H1 (cell line): Measurements from ENCODE around the gene GANAB. TPM values are rescaled to one million over a fixed set of nuclear protein-coding genes. Genes with fewer than 3 reads are reported as not detected.

Source experiments
- RAD21 ChIP-seq, 2 experiments: IDR thresholded peaks in 1 of 2; conservative IDR thresholded peaks in 1 of 2; 2 replicates each; pipeline ENCODE4 v1.6.1; 2011; ENCODE audit warnings: low read depth in 2 of 2, low read length in 2 of 2, improper control_type of control experiment in 1 of 2, inconsistent platforms in 1 of 2, mild to moderate bottlenecking in 1 of 2, moderate library complexity in 1 of 2
- SUZ12 ChIP-seq: fragments of 200-600 bp; sonication (generic); IDR thresholded peaks from 2 replicates; pipeline ENCODE4 v1.6.1; 2012; ENCODE audit warnings: mild to moderate bottlenecking, inconsistent platforms, low read length, moderate library complexity, mixed read lengths
- TCF12 ChIP-seq: IDR thresholded peaks from 2 replicates; pipeline ENCODE4 v1.6.1; 2011; ENCODE audit warnings: low read depth, mild to moderate bottlenecking, low read length
- polyA plus RNA-seq, 7 experiments: library from polyadenylated mRNA; depleted of rRNA in 3 of 7; stranded (reverse) in 5 of 7; unstranded in 2 of 7; fragments of >200 nt in 5 of 7; fragments of 200-250 nt in 2 of 7; gene quantifications; 1 replicate in 5 of 7; 2 replicates in 1 of 7; 4 replicates in 1 of 7; pipeline versions ENCODE4 v1.2.1 to v1.2.3, GENCODE V29; 2011 to 2013; ENCODE audit warnings: missing spikeins in 2 of 7, mixed read lengths in 2 of 7
- total RNA-seq: library from RNA; stranded (reverse); fragmentation: NEBNext Ultra II Directional; extraction: Animal tissue kit (Norgen Biotek cat#: 25700); gene quantifications from 2 replicates; pipeline ENCODE4 v1.2.1, GENCODE V29; 2021

The GANAB gene
- total and polyA plus RNA-seq, 2 of the 8 experiments (the other 6 are each of a cell fraction or from before 2014, with no cell fraction given), result 289 to 330 TPM

DNA sequence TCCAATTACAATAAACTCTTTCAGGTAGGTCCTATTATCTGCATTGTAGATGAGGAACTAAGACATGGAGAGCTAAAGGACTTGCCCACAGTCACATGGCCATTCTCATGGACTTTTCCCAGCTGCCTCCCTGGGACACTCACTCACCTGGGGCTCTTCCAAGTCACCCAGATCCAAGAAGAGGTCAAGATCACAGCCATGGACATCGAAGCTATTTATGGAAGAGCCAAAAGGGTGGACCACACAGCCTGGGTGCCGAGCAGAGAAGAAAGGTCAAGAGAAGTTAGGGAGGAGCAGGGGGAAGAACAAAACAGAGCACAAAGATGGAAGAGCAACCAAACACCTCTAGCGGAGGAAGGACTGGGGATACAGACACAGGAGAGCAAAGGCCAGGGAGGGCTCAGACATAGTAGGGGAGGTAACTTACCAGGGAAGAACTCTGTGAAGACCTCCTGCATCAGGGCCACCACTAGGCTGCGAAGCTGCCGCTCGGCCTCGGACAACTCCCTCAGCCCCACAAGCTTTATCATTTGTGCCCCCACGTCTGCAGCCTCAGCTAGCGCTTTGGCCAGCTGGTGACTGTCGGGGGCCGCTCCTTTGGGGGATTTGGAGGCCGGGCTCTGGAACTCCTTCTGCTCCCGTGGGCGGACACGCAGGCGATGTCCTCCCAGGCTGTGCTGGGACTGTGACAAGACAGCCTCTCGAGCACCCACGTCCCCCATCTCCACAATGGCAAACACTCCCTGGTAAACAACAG is 65.3 kb downstream of the GANAB start (continued):
- TF ChIP-seq TCF12 (no peak), RAD21 (IDR thresholded peaks at IDR 0.05 in 1 of 2, conservative IDR thresholded peaks at IDR 0.05 in 1 of 2; ENCODE audit: low read depth in 2 of 2, low read length in 2 of 2) (no peak), SUZ12 (no peak)
